IPS DF 4.7 (cell line): Measurements from ENCODE around the gene VAV3.

ENCODE experiments used
- DNase-seq: peaks from one replicate; pipeline ENCODE4 v3.0.0-alpha.2; 2013; ENCODE audit warnings: low spot score; ENCODE audit errors: extremely low read depth

Gene VAV3

GRCh38 chr1:107794571-107794970 is 170.4 kb downstream of the VAV3 start:
- no peak for DNase-seq

GRCh38 chr1:107793896-107794453 is 171.0 kb downstream of the VAV3 start:
- DNase-seq = no peak

- DNase-seq = no peak
Observed at GRCh38 chr1:107791348-107791747, 173.6 kb downstream of the VAV3 start.

GRCh38 chr1:107789817-107790524 is 175.0 kb downstream of the VAV3 start:
- no peak for DNase-seq

- no peak for DNase-seq
Observed at GRCh38 chr1:107788206-107789202, 176.5 kb downstream of the VAV3 start.

- DNase-seq = no peak
Observed at GRCh38 chr1:107787299-107787698, 177.7 kb downstream of the VAV3 start.

GRCh38 chr1:107786203-107786845 is 178.7 kb downstream of the VAV3 start:
- DNase-seq = no peak

- DNase-seq = no peak
Observed at GRCh38 chr1:107785496-107786202, 179.3 kb downstream of the VAV3 start.

- DNase-seq = no peak
Observed at GRCh38 chr1:107782217-107782845, 182.6 kb downstream of the VAV3 start.

GRCh38 chr1:107781245-107781644 is 183.7 kb downstream of the VAV3 start:
- no peak for DNase-seq

- DNase-seq = no peak
Observed at GRCh38 chr1:107777664-107778047, 187.3 kb downstream of the VAV3 start.

- no peak for DNase-seq
Observed at GRCh38 chr1:107776900-107777663, 187.9 kb downstream of the VAV3 start.

GRCh38 chr1:107771377-107771776 is 193.6 kb downstream of the VAV3 start:
- no peak for DNase-seq

GRCh38 chr1:107767156-107767582 is 197.8 kb downstream of the VAV3 start:
- no peak for DNase-seq

- no peak for DNase-seq
Observed at GRCh38 chr1:107766533-107766932, 198.4 kb downstream of the VAV3 start.

- DNase-seq = no peak
Observed at GRCh38 chr1:107762751-107763390, 202.1 kb downstream of the VAV3 start.

GRCh38 chr1:107760065-107760464 is 204.9 kb downstream of the VAV3 start:
- DNase-seq = no peak

GRCh38 chr1:107750364-107750959 is 214.5 kb downstream of the VAV3 start:
- DNase-seq = no peak

GRCh38 chr1:107748531-107748930 is 216.4 kb downstream of the VAV3 start:
- no peak for DNase-seq
